PFSK-1 (cell line): Measurements from ENCODE around the gene FBXO27.

Experiments used
- POLR2AphosphoS5 ChIP-seq: IDR thresholded peaks from 2 replicates; pipeline ENCODE4 v1.6.1; 2012; ENCODE audit warnings: low read depth, mild to moderate bottlenecking, control low read depth, low read length, moderate library complexity
- SIN3A ChIP-seq: IDR thresholded peaks from 2 replicates; pipeline ENCODE4 v1.6.1; 2012; ENCODE audit warnings: mild to moderate bottlenecking, low read length, moderate library complexity, borderline replicate concordance; ENCODE audit not compliant: insufficient read depth
- TAF1 ChIP-seq: IDR thresholded peaks from 2 replicates; pipeline ENCODE4 v1.6.1; 2012; ENCODE audit warnings: low read length, control low read depth, borderline replicate concordance; ENCODE audit not compliant: insufficient read depth
- TF ChIP-seq, protein P1 (sequence below), 2 experiments: IDR thresholded peaks; 2 replicates each; pipeline versions ENCODE4 v1.6.1 to v1.8.0; 2011 to 2012; ENCODE audit warnings: low read depth in 2 of 2, low read length in 2 of 2, control low read depth in 1 of 2, inconsistent platforms in 1 of 2, mild to moderate bottlenecking in 1 of 2, moderate library complexity in 1 of 2; ENCODE audit not compliant: insufficient read depth in 1 of 2

DNA sequence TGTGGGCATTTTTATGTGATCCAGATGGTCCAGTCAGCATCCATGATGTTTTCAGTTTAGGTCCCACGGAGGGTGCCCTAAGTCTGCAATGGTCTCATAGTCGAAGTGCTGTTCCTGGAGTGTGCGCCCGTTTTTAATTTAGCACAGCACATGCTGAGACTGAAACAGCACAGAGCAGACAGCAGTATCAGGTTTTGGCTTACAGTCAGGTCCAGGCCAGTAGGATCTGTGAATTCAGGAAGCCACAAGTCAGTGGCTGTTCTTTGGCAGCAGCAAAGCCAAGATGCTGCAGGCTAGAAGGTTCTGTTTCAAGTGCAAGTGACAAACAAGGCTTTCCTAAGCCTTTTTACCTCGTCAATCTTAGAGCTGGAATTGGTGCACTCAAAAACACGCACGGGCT is 18.3 kb downstream of the FBXO27 start:
- TF ChIP-seq SIN3A (no peak), POLR2AphosphoS5 (no peak), TAF1 (no peak)
- TF ChIP-seq, protein P1, sequence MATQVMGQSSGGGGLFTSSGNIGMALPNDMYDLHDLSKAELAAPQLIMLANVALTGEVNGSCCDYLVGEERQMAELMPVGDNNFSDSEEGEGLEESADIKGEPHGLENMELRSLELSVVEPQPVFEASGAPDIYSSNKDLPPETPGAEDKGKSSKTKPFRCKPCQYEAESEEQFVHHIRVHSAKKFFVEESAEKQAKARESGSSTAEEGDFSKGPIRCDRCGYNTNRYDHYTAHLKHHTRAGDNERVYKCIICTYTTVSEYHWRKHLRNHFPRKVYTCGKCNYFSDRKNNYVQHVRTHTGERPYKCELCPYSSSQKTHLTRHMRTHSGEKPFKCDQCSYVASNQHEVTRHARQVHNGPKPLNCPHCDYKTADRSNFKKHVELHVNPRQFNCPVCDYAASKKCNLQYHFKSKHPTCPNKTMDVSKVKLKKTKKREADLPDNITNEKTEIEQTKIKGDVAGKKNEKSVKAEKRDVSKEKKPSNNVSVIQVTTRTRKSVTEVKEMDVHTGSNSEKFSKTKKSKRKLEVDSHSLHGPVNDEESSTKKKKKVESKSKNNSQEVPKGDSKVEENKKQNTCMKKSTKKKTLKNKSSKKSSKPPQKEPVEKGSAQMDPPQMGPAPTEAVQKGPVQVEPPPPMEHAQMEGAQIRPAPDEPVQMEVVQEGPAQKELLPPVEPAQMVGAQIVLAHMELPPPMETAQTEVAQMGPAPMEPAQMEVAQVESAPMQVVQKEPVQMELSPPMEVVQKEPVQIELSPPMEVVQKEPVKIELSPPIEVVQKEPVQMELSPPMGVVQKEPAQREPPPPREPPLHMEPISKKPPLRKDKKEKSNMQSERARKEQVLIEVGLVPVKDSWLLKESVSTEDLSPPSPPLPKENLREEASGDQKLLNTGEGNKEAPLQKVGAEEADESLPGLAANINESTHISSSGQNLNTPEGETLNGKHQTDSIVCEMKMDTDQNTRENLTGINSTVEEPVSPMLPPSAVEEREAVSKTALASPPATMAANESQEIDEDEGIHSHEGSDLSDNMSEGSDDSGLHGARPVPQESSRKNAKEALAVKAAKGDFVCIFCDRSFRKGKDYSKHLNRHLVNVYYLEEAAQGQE (IDR thresholded peaks at IDR 0.05; ENCODE audit: insufficient read depth in 1 of 2, low read depth in 2 of 2, low read length in 2 of 2), result no peak
